HG03280 (cell line): ENCODE measurements around the gene RBM10.

Experiments used
- ATAC-seq: cut with Tn5 transposase; IDR thresholded peaks from one replicate; pipeline ENCODE4 v1.9.1; 2021; ENCODE audit warnings: mild to moderate bottlenecking, moderate library complexity; ENCODE audit not compliant: unreplicated experiment

The RBM10 gene

DNA sequence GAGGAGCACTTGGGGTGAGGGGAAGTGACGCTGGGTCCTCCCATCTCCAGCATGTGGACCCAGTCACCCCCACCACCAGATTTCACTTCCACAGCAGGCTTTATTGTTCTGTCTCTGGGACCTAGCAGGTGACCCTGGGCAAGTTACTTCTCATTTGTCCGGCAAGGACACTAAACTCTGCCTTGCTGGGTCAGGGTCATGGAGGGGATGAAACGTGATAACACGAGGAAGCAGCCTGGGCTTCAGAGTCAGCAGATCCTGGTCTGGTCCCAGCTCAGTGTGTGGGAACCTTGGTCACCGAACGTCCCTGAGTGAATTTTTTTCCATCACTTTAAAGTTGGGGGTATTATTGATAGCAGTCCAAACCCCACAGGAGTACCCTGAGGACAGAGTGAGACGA is 52.5 kb downstream of the RBM10 start:
- no peak for ATAC-seq

GRCh38 chrX:47198026-47198686 is 53.1 kb downstream of the RBM10 start:
- ATAC-seq, result no peak

- ATAC-seq, result no peak
These were observed 53.7 kb downstream of the RBM10 start for GRCh38 chrX:47198687-47199080.

DNA sequence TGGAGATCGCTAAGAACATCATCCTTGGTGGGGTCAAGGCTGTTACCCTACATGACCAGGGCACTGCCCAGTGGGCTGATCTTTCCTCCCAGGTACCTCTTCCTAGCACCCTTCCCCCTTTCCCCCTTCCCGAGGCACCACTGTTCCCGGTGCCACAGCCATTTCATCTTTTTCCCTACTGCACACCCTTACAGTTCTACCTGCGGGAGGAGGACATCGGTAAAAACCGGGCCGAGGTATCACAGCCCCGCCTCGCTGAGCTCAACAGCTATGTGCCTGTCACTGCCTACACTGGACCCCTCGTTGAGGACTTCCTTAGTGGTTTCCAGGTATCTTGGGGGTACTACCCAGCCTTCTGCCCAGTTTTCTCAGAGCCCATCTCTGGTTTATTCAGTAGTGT is 54.3 kb downstream of the RBM10 start:
- no peak for ATAC-seq

- ATAC-seq, result no peak
These were observed 55.5 kb downstream of the RBM10 start for GRCh38 chrX:47200385-47201150.

GRCh38 chrX:47201345-47201944 is 56.4 kb downstream of the RBM10 start:
- no peak for ATAC-seq

DNA sequence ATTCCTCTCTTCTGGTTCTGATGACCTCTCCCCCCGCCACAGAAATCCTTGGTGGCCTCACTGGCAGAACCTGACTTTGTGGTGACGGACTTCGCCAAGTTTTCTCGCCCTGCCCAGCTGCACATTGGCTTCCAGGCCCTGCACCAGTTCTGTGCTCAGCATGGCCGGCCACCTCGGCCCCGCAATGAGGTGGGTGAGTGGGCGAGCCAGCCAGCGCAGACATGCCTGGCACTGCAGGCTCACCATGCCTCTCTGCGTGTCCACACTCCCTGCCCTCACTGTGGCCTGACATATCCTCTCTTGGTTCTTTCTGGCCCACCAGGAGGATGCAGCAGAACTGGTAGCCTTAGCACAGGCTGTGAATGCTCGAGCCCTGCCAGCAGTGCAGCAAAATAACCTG is 57.3 kb downstream of the RBM10 start:
- no peak for ATAC-seq

DNA sequence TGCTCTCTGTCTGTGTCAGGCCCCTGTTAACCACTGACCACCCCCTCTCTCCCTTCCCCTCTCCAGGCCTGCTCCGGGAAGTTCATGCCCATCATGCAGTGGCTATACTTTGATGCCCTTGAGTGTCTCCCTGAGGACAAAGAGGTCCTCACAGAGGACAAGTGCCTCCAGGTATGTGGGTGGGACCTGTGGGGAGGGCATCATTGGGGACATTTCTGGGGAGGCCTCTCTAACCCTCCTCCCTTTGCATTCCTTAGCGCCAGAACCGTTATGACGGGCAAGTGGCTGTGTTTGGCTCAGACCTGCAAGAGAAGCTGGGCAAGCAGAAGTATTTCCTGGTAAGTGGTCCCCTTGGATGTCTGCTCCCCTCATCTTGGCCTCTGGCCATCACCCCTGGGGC is 57.9 kb downstream of the RBM10 start:
- ATAC-seq, result no peak

DNA sequence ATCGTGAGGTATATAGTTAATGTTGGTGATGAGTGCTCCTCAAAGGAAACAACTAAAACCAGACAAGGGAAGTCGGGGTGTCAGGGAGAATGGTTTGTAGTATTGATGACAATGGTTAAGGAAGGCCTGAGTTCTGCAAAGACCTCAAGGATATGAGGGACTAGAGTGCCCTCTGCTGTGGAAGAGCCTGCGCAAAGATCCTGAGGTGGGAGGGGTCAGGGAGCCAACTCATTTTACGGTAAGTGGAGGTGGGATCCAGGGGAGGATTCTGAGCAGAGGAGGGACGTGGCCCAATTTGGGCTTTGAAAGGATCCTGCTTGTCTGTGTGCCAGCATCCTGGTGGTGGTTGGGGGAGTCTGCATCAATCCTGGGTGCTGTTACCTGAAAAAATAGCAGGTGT is 59.9 kb downstream of the RBM10 start:
- no peak for ATAC-seq

DNA sequence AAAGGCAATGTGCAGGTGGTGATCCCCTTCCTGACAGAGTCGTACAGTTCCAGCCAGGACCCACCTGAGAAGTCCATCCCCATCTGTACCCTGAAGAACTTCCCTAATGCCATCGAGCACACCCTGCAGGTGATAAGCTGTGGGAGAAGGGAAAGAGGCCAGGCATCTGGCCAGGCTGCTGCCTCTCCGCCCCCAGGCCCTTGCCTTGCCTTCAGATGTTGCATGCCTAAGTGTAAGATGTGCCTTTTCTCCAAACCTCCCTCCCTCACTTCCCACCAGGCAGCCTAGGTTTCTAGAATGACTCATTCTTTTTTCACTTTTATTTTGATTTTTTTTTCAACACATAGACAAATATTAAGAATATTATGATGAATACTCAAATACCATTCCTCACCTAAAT is 61.3 kb downstream of the RBM10 start:
- no peak for ATAC-seq

- no peak for ATAC-seq
These were observed 63.1 kb downstream of the RBM10 start for GRCh38 chrX:47208108-47208507.

DNA sequence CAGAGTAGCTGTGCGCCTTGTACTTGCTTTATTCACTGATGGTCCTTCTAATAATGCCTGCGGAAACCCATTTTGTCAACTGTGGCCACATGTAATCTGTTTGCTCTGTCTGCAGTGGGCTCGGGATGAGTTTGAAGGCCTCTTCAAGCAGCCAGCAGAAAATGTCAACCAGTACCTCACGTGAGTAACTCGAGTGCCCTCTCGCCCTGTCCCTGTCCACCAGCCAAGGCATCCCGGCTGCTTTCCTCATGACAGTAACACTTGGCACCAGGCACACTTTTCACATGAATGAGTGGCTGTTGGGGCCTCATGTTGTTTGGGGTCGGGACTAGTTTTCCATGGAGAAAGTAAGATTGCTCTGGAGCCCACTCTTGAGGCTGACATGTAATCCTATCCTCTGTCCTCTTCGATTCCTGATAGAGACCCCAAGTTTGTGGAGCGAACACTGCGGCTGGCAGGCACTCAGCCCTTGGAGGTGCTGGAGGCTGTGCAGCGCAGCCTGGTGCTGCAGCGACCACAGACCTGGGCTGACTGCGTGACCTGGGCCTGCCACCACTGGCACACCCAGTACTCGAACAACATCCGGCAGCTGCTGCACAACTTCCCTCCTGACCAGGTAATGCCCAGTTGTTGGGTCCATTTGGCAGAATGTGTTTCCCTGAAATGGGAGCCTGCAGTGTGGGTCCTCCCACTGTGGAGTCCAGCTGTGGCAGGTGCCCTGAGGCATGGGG is 64.7 kb downstream of the RBM10 start:
- ATAC-seq, result no peak

DNA sequence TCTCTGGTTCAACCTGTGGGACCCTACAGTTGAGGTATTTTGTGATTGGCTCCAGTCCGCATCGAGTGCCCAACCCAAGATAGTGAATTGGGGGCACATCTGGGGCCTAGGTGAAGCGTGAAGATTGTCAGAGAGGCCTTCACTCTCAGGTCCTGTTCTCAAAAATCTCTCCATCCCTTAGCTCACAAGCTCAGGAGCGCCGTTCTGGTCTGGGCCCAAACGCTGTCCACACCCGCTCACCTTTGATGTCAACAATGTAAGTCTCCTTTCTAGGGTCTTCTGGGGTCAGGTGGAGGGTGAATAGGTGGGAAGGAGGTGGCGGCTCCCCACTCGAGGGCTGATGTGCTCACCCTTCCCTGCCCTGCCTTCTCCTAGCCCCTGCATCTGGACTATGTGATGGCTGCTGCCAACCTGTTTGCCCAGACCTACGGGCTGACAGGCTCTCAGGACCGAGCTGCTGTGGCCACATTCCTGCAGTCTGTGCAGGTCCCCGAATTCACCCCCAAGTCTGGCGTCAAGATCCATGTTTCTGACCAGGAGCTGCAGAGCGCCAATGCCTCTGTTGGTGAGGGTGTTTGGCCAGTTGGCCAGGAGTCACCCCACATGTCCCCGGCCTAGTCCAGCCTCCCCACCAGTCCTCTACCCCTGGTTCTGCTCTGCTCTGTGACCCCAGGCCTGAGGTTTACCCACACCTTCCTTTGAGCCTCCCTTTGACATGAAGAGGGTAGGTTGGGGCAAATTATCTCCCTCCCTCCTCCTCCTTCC is 65.8 kb downstream of the RBM10 start:
- no peak for ATAC-seq

DNA sequence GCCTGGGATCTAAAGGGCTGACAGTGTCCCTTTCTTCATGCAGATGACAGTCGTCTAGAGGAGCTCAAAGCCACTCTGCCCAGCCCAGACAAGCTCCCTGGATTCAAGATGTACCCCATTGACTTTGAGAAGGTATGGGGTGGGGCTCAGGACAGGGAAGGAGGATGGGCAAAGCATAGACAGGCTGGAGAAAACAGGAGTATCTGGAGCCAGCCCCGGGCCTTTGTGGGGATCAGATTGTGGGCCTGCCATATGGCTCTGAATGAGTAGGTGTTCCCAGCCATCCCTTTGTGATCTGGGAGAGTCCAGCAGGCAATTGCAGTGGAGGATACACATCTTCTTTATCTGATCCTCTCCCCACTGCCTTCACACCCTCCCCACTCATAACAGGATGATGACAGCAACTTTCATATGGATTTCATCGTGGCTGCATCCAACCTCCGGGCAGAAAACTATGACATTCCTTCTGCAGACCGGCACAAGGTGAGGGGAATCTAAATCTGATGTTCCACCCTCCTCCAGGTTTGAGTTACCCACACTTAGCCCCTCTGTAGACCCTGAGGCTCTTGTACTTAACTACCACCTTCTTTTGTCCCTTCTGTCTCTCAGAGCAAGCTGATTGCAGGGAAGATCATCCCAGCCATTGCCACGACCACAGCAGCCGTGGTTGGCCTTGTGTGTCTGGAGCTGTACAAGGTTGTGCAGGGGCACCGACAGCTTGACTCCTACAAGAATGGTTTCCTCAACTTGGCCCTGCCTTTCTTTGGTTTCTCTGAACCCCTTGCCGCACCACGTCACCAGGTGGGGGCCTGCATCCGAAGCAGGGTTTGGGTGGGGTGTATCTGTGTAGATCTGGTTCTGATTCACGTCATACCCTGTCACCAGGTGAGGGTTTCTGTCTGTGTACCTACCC is 67.6 kb downstream of the RBM10 start:
- no peak for ATAC-seq

- no peak for ATAC-seq
These were observed 69.5 kb downstream of the RBM10 start for GRCh38 chrX:47214435-47215077.

DNA sequence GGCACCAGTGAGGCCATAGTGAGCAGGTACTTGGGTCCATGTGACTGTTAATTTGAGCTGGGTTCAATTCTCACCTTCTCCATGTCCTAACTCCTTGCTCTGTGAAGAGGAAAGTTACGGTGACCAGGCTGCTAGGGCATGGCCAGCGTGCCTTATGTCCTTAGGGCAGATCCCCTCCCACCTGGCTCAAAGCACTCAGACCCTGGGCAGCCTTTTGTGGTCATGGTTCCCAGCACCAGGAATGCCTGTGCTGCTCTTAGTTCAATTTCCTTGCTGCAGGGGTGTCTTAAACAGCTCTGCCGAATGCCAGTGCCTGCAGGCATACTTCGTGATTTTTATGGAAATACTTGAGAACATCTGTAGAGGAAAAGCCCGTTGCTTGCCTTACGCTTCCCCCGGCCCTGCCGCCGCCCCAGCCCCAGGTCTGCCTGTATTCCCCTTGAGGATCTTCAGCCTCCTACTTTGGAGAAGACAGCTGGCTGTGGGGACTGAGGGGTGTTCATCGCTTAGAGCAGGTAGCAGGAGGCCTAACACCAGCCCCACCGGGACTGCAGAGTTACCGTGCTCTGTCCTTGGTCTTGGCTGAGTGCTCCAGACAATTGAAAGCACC is 70.4 kb downstream of the RBM10 start:
- no peak for ATAC-seq

DNA sequence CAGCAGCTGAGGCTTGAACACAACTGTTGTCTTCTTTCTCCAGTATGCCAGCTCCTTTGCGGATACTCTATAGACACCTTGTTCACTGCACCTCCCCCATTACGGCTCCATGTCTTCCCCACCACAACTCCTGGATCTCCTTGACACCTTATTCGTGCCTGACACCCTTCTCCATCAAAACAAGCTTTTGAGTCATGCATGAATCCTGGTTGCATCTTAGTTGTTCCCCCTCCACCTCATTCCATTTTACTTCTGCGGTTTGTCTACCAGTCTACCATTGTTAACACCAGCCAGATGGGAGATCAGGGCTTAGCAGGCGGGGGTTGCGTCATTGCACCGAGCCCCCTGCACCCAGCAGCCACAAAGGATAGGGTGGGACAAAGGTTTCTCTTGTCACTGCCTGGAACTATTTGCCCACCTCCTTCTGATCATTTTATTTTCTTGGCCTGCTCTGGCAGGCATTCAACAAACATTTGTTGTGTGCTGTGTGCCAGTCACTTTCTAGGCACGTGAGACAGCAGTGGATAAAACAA is 71.4 kb downstream of the RBM10 start:
- no peak for ATAC-seq

- no peak for ATAC-seq
These were observed 72.3 kb downstream of the RBM10 start for GRCh38 chrX:47217121-47217851.
